ENCODE data around the gene NT5C1A.
A peak's percentile ranks its signal among the peaks of the same experiment; 100 is the strongest.

Gene NT5C1A

DNA sequence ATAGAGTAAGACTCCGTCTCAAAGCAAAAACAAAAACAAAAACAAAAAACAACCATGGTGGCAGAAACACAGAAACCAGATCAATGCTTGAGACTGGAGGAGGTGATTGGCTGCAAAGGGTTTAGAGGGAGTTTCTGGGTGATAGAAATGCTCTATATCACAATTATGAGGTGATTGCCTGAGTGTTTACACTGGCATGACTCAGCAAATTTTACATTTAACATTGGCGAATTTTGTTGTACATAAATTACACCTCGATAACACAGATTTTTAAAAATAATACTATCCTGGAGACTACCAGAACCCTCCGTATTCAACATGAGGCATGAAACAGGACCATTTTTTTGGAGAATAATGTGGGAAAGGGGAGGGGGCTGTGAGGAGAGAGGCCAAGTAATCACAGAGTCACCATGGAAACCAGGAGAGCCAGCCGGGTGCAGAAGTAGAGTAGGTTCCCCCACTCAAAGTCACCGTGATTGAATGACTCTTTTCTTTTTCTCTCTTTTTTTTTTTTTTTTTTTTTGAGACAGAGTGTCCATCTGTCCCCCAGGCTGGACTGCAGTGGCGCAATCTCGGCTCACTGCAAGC is 56.7 kb downstream of the NT5C1A start:
- no peak for DNase-seq (ENCODE audit: insufficient read length, low spot score)

DNA sequence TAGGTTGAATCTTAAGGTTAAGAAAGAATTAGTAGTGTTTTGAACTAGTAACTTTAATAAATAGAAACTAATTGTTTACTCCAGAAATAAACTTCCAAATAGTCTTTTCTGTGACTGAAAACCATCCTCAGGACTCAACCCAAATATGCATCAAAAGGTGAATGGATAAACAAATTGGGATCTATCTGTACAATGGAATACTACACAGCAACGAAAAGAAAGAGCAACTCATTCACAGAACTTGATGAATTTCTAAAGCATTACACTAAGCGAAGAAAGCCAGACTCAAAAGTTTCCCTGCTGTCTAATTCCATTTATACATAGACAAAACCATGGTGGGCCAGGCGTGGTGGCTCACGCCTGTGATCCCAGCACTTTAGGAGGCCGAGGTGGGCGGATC is 57.4 kb downstream of the NT5C1A start:
- FAIRE-seq (no peak), DNase-seq (ENCODE audit: insufficient read length, low spot score) (no peak)

More for the DNA sequence above, 56.7 kb downstream of the NT5C1A start:
- FAIRE-seq, result no peak

DNA sequence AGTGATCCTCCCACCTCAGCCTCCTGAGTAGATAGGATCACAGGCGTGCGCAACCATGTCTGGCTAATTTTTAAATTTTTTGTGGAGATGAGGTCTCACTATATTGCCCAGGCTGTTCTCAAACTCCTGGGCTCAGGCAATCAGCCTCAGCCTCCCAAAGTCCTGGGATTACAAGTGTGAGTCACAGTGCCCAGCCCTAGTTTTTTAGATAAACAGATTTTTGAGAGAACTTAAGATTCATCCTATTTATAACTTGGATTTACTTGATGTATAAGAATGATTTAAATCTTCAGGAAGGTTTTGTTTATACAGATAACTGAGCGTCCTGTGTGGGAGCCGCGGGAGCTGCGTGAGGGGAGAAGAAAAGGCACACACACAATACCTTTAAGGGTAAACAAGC is 58.7 kb downstream of the NT5C1A start:
- FAIRE-seq, result no peak
- DNase-seq (ENCODE audit: insufficient read length, low spot score), result no peak

DNA sequence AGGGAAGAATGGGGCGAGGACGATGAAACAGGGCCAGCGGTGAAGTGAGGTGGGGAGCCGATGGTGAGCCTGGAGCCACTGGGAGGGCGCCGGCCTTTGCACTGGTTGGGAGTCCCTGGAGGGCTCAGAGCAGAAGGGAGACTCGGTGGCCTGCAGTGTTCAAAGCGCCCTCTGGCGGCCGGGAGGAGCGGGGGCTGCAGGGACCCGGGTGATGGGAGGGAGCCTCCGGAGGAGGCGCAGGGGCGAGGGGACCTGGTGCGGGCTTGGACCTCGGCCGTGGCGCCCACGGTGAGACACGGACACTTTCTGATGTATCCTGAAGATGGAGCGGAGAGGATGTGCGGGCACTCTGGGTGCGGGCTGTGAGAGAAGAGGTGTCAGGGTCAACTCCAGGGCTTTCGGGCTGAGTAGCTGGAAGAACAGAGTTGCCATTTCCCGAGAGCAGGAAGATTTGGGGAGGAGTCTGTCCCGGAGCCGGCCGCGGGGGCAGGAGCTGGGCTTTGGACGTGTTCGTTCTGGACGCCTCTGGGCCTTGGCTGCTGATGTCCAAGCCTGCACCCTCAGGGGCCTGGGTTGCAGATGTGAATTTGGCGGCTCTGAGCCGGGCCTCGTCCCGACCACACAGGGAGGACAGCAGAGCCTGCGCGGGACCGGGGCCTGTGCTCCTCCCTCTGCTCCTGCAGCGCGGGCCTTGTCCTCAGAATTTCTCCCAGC is 62.1 kb downstream of the NT5C1A start:
- peak; percentile 84 for FAIRE-seq
- DNase-seq (ENCODE audit: insufficient read length, low spot score), result peak; percentile 73
